Endothelial cell of umbilical vein (primary cell): ENCODE results near the gene CAMKK2. TPM values are rescaled to one million over a fixed set of nuclear protein-coding genes. Genes with fewer than 3 reads are reported as not detected.

Experiments
- BruUV-seq: library from RNA; stranded (reverse); fragments of 400-500 nt; replicated peaks from 2 replicates; lab custom pipeline; 2021; lab: Mats Ljungman, UMichigan
- CTCF ChIA-PET: fragments of 300-600, 350-600 bp; sonication (Branson Sonifier 250); formaldehyde crosslinking; loops from one replicate; lab custom pipeline; 2021; ENCODE audit warnings: antibody characterized with exemption, inconsistent platforms; lab: Charles Lee
- POLR2A ChIA-PET: fragments of 300-600, 350-600 bp; sonication (Branson Sonifier 250); formaldehyde crosslinking; loops from one replicate; lab custom pipeline; 2021; ENCODE audit warnings: antibody characterized with exemption, inconsistent platforms; lab: Charles Lee
- DNase-seq: peaks from one replicate; pipeline ENCODE4 v3.0.0-alpha.2; 2011; ENCODE audit warnings: low read depth, low spot score
- FAIRE-seq: peaks from 2 replicates; lab custom pipeline; 2011; peaks lifted over from hg19 to GRCh38; lab: Jason Lieb, UNC
- H2AFZ ChIP-seq: 2 replicates; pipeline ENCODE4 v1.6.0; 2012; ENCODE audit warnings: low read depth, low read length, control low read depth, inconsistent platforms
- H3K27ac ChIP-seq: 2 replicates; pipeline ENCODE4 v1.5.1; 2011; ENCODE audit warnings: low read depth, mild to moderate bottlenecking, control low read depth, low read length, moderate library complexity; ENCODE audit not compliant: insufficient read depth
- H3K27me3 ChIP-seq, 2 experiments: 2 replicates each; pipeline versions ENCODE4 v1.6.0 to v1.6.1; 2011; ENCODE audit warnings: low read length in 2 of 2, mixed read lengths in 1 of 2; ENCODE audit not compliant: control insufficient read depth in 2 of 2, insufficient read depth in 2 of 2
- H3K36me3 ChIP-seq, 2 experiments: 2 replicates in 1 of 2; 3 replicates in 1 of 2; pipeline ENCODE4 v1.5.1; 2011; ENCODE audit warnings: low read length in 2 of 2, mild to moderate bottlenecking in 1 of 2, moderate library complexity in 1 of 2; ENCODE audit not compliant: control insufficient read depth in 2 of 2, insufficient read depth in 2 of 2; ENCODE audit errors: extremely low read depth in 1 of 2
- H3K4me1 ChIP-seq: 3 replicates; pipeline ENCODE4 v1.5.1; 2011; ENCODE audit warnings: mild to moderate bottlenecking, low read length; ENCODE audit not compliant: control insufficient read depth, insufficient read depth; ENCODE audit errors: extremely low read depth
- H3K4me2 ChIP-seq: 2 replicates; pipeline ENCODE4 v1.6.1; 2011; ENCODE audit warnings: low read length, control low read depth, mixed read lengths; ENCODE audit not compliant: insufficient read depth
- H3K4me3 ChIP-seq, 3 experiments: fragments of 200-600 bp in 1 of 3; sonication (generic), shearing (Covaris generic) in 1 of 3; replicated peaks in 1 of 3; 2 replicates each; pipeline ENCODE4 v1.5.1; 2011 to 2016; ENCODE audit warnings: control low read depth in 3 of 3, low read length in 3 of 3, mild to moderate bottlenecking in 2 of 3, inconsistent platforms in 1 of 3, low read depth in 1 of 3, moderate library complexity in 1 of 3; ENCODE audit not compliant: insufficient read depth in 1 of 3
- H3K79me2 ChIP-seq: 2 replicates; pipeline ENCODE4 v1.6.0; 2012; ENCODE audit warnings: low read length, inconsistent platforms; ENCODE audit not compliant: control insufficient read depth, insufficient read depth
- H3K9ac ChIP-seq: replicated peaks from 2 replicates; pipeline ENCODE3; 2011; ENCODE audit warnings: low read length, control low read depth; ENCODE audit not compliant: insufficient read depth; ENCODE audit errors: extremely low read depth
- H3K9me1 ChIP-seq: replicated peaks from 3 replicates; pipeline ENCODE4 v1.6.0; 2011; ENCODE audit warnings: mild to moderate bottlenecking, low read length; ENCODE audit not compliant: control insufficient read depth, insufficient read depth; ENCODE audit errors: extremely low read depth
- H3K9me3 ChIP-seq: replicated peaks from 2 replicates; pipeline ENCODE4 v1.5.1; 2012; ENCODE audit warnings: low read length, inconsistent platforms; ENCODE audit not compliant: control insufficient read depth, insufficient read depth
- H4K20me1 ChIP-seq: replicated peaks from 2 replicates; pipeline ENCODE3; 2011; ENCODE audit warnings: mild to moderate bottlenecking, low read length; ENCODE audit not compliant: control insufficient read depth, insufficient read depth; ENCODE audit errors: extremely low read depth
- EZH2 ChIP-seq: IDR thresholded peaks from 2 replicates; pipeline ENCODE4 v1.6.1; 2012; ENCODE audit warnings: borderline replicate concordance, low read depth, mild to moderate bottlenecking, moderate library complexity, low read length, inconsistent platforms; ENCODE audit not compliant: severe bottlenecking
- FOS ChIP-seq: IDR thresholded peaks from 2 replicates; pipeline ENCODE4 v1.6.1; 2011; ENCODE audit warnings: mild to moderate bottlenecking, low read length, moderate library complexity, borderline replicate concordance; ENCODE audit not compliant: insufficient read depth
- GATA2 ChIP-seq: IDR thresholded peaks from 2 replicates; pipeline ENCODE4 v1.7.0; 2011; ENCODE audit warnings: low read depth, mild to moderate bottlenecking, moderate library complexity, mixed read lengths, low read length; ENCODE audit not compliant: insufficient read length, insufficient read depth
- JUN ChIP-seq: IDR thresholded peaks from 2 replicates; pipeline ENCODE4 v1.6.1; 2011; ENCODE audit warnings: borderline replicate concordance, low read depth; ENCODE audit not compliant: insufficient read length, insufficient read depth
- MYC ChIP-seq: IDR thresholded peaks from one replicate; pipeline ENCODE4 v1.6.1; 2011; ENCODE audit warnings: mild to moderate bottlenecking, low read depth, low read length
- POLR2A ChIP-seq: IDR thresholded peaks from 2 replicates; pipeline ENCODE4 v1.6.1; 2012; ENCODE audit warnings: low read depth, mild to moderate bottlenecking, control low read depth, low read length
- POLR2AphosphoS5 ChIP-seq: IDR thresholded peaks from 2 replicates; pipeline ENCODE4 v1.6.1; 2012; ENCODE audit warnings: low read depth, mild to moderate bottlenecking, control low read depth, low read length, moderate library complexity; ENCODE audit not compliant: insufficient read depth
- dilution Hi-C: fragments of 300-500 bp; cut with MboI; formaldehyde crosslinking; loops from one replicate; pipeline ENCODE4 v1.15.0; 2019; ENCODE audit warnings: low sequenced_read_pairs; ENCODE audit not compliant: extremely low pct_ligation_motif_present
- intact Hi-C: fragments of 100-400 bp; cut with micrococcal nuclease; formaldehyde crosslinking; loops from one replicate; pipeline ENCODE4 v1.10.0; 2022
- polyA plus RNA-seq, 4 experiments: library from polyadenylated mRNA; depleted of rRNA in 3 of 4; stranded (reverse) in 3 of 4; unstranded in 1 of 4; fragments of >200 nt; gene quantifications; 2 replicates each; pipeline versions ENCODE4 v1.2.1 to v1.2.3, GENCODE V29; 2011 to 2012; ENCODE audit warnings: missing spikeins in 1 of 4
- total RNA-seq: library from RNA; stranded (reverse); gene quantifications from 2 replicates; pipeline ENCODE4 v1.2.3, GENCODE V29; 2021
- TF ChIP-seq, protein P1 (sequence below), 2 donors: IDR thresholded peaks; 1 replicate in 1 of 2; 2 replicates in 1 of 2; pipeline ENCODE4 v1.5.1; 2011; ENCODE audit warnings: low read length in 2 of 2, mild to moderate bottlenecking in 2 of 2, moderate library complexity in 2 of 2, control low read depth in 1 of 2, inconsistent platforms in 1 of 2, low read depth in 1 of 2; ENCODE audit not compliant: insufficient read depth in 1 of 2; ENCODE audit errors: extremely low read depth in 1 of 2
- TF ChIP-seq, protein P2 (sequence below): IDR thresholded peaks from 2 replicates; pipeline ENCODE4 v1.6.1; 2011; ENCODE audit not compliant: insufficient read depth, insufficient read length

CAMKK2 gene
- total and polyA plus RNA-seq, 2 donors (not counting 3 experiments of a cell fraction or from before 2014, with no cell fraction given) = 32.5 to 45.0 TPM

DNA sequence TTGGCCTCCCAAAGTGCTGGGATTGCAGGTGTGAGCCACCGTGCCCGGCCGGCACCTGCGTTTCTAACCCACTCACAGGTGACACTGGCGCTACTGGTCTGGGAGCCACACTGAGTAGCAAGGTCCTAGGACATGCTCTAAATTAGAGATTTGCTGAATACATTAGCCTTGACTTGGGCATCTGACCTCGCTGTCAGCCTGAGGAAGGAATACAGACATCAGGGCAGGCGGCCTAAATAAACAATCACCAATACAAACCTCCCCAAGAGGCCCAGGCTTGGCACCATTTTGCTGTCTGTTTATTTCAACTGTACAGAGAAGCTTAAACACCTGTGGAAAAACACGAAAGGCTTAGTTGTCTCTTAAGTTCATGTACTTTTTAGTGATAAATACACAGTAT lies 59.1 kb downstream of the CAMKK2 start:
- TF ChIP-seq GATA2 (no peak), JUN (no peak), EZH2 (no peak), FOS (no peak), MYC (no peak), POLR2AphosphoS5 (no peak), POLR2A (no peak)
- TF ChIP-seq, protein P1, sequence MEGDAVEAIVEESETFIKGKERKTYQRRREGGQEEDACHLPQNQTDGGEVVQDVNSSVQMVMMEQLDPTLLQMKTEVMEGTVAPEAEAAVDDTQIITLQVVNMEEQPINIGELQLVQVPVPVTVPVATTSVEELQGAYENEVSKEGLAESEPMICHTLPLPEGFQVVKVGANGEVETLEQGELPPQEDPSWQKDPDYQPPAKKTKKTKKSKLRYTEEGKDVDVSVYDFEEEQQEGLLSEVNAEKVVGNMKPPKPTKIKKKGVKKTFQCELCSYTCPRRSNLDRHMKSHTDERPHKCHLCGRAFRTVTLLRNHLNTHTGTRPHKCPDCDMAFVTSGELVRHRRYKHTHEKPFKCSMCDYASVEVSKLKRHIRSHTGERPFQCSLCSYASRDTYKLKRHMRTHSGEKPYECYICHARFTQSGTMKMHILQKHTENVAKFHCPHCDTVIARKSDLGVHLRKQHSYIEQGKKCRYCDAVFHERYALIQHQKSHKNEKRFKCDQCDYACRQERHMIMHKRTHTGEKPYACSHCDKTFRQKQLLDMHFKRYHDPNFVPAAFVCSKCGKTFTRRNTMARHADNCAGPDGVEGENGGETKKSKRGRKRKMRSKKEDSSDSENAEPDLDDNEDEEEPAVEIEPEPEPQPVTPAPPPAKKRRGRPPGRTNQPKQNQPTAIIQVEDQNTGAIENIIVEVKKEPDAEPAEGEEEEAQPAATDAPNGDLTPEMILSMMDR (IDR thresholded peaks at IDR 0.05; ENCODE audit: extremely low read depth in 1 of 2, insufficient read depth in 1 of 2, low read depth in 1 of 2, low read length in 2 of 2) = no peak
- TF ChIP-seq, protein P2, sequence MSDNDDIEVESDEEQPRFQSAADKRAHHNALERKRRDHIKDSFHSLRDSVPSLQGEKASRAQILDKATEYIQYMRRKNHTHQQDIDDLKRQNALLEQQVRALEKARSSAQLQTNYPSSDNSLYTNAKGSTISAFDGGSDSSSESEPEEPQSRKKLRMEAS = no peak
- Histone ChIP-seq H2AFZ (no peak overlapping the region), H4K20me1 (no peaks in the 10 kb centered on the region), H3K79me2 (no peaks in the 10 kb centered on the region), H3K4me1 (peaks cover 14% of the 10 kb centered on the region), H3K27ac (no peak overlapping the region), H3K4me3 (no peak overlapping the region), H3K9ac (no peak overlapping the region), H3K36me3 (peaks cover 0 to 23% of the 10 kb centered on the region in 2 experiments), H3K9me1 (no peaks in the 10 kb centered on the region), H3K9me3 (no peaks in the 10 kb centered on the region), H3K27me3 (no peaks in the 10 kb centered on the region), H3K4me2 (no peak overlapping the region)
- dilution Hi-C loops = no loop called here
- peak; percentile 21 for DNase-seq
- POLR2A ChIA-PET = no interaction called here
- FAIRE-seq = peak; percentile 54
- intact Hi-C loops = no loop called here
- CTCF ChIA-PET = interaction anchor here (1.9 kb wide), 1 partner anchor 11 kb away, joined by 7 read pairs; no protein-coding TSS in a partner anchor
- no TSS peak for BruUV-seq
